Measurements from ENCODE around the gene ZBTB16.

The ZBTB16 gene

DNA sequence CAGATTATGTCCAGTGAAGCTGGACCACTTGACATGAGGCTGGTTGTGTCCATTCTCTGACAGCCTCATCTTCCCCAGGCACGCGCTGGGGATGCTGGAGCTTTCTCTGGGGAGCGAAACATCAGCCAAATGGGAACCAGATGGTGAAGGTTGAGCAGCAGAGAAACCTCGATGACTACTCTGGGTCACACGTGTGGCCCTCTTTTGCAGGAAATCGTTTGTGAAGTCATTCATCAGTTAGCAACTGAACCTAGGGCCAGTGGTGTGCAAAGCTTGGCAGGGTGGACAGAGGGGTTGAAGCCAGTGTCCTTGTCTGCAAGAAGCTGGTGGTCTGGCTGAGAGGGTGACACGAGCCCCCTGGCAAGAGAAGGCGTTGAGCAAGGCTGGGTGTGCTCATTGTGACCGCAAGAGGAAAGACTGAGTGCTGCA is 109.8 kb downstream of the ZBTB16 start:
- Histone ChIP-seq H3K9me3 (ENCODE audit: severe bottlenecking) (no peaks in the 10 kb centered on the region), H3K27me3 (ENCODE audit: insufficient read depth, poor library complexity, severe bottlenecking) (no peaks in the 10 kb centered on the region), H3K4me3 (ENCODE audit: severe bottlenecking) (no peak overlapping the region), H3K36me3 (ENCODE audit: low read depth) (no peaks in the 10 kb centered on the region), H3K27ac (ENCODE audit: poor library complexity, severe bottlenecking) (no peak overlapping the region), H3K4me1 (ENCODE audit: insufficient read depth, poor library complexity, severe bottlenecking) (peaks cover 38% of the 10 kb centered on the region)
- DNase-seq (ENCODE audit: low spot score) = no peak
- TF ChIP-seq, protein P1, sequence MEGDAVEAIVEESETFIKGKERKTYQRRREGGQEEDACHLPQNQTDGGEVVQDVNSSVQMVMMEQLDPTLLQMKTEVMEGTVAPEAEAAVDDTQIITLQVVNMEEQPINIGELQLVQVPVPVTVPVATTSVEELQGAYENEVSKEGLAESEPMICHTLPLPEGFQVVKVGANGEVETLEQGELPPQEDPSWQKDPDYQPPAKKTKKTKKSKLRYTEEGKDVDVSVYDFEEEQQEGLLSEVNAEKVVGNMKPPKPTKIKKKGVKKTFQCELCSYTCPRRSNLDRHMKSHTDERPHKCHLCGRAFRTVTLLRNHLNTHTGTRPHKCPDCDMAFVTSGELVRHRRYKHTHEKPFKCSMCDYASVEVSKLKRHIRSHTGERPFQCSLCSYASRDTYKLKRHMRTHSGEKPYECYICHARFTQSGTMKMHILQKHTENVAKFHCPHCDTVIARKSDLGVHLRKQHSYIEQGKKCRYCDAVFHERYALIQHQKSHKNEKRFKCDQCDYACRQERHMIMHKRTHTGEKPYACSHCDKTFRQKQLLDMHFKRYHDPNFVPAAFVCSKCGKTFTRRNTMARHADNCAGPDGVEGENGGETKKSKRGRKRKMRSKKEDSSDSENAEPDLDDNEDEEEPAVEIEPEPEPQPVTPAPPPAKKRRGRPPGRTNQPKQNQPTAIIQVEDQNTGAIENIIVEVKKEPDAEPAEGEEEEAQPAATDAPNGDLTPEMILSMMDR (IDR thresholded peaks at IDR 0.05; ENCODE audit: poor library complexity, severe bottlenecking) = no peak
- ATAC-seq (ENCODE audit: low read depth) = no peak

- Histone ChIP-seq H3K27ac (ENCODE audit: poor library complexity, severe bottlenecking) (no peak overlapping the region), H3K9me3 (ENCODE audit: severe bottlenecking) (no peaks in the 10 kb centered on the region), H3K27me3 (ENCODE audit: insufficient read depth, poor library complexity, severe bottlenecking) (no peaks in the 10 kb centered on the region), H3K4me3 (ENCODE audit: severe bottlenecking) (no peak overlapping the region), H3K36me3 (ENCODE audit: low read depth) (no peaks in the 10 kb centered on the region), H3K4me1 (ENCODE audit: insufficient read depth, poor library complexity, severe bottlenecking) (peaks cover 34% of the 10 kb centered on the region)
- DNase-seq (ENCODE audit: low spot score) (no peak), ATAC-seq (ENCODE audit: low read depth) (no peak)
- TF ChIP-seq, protein P1 (IDR thresholded peaks at IDR 0.05; ENCODE audit: poor library complexity, severe bottlenecking) = no peak
These were observed 110.3 kb downstream of the ZBTB16 start for GRCh38 chr11:114169821-114170220.

DNA sequence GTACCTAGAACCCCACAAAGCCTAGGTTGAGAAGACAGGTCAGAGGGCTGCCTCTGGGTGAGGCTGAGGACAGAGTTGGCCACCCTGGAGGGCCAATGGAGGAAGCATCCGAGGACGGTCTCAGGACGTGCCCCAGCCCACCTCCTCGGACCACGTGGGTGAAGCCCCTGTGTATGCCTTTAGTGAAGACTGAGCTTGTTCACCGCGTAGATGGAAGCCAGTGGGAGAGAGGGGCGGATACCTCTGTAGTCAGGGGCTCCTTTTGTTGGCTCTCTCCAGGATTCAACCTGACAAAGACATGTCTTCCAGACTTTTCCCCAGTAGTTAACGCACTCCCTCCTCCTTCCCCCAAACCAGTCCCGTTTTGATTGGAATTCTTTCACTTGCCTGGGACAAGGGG is 110.7 kb downstream of the ZBTB16 start:
- Histone ChIP-seq H3K4me1 (ENCODE audit: insufficient read depth, poor library complexity, severe bottlenecking) (peaks cover 29% of the 10 kb centered on the region), H3K27me3 (ENCODE audit: insufficient read depth, poor library complexity, severe bottlenecking) (no peaks in the 10 kb centered on the region), H3K9me3 (ENCODE audit: severe bottlenecking) (no peaks in the 10 kb centered on the region), H3K36me3 (ENCODE audit: low read depth) (no peaks in the 10 kb centered on the region), H3K4me3 (ENCODE audit: severe bottlenecking) (no peak overlapping the region), H3K27ac (ENCODE audit: poor library complexity, severe bottlenecking) (no peak overlapping the region)
- TF ChIP-seq, protein P1 (IDR thresholded peaks at IDR 0.05; ENCODE audit: poor library complexity, severe bottlenecking) = no peak
- no peak for ATAC-seq (ENCODE audit: low read depth)
- no peak for DNase-seq (ENCODE audit: low spot score)

- DNase-seq (ENCODE audit: low spot score) (no peak), ATAC-seq (ENCODE audit: low read depth) (no peak)
- H3K4me1 ChIP-seq (ENCODE audit: insufficient read depth, poor library complexity, severe bottlenecking) = peaks cover 17% of the 10 kb centered on the region
- no peak overlapping the region for H3K27ac ChIP-seq (ENCODE audit: poor library complexity, severe bottlenecking)
- no peaks in the 10 kb centered on the region for H3K27me3 ChIP-seq (ENCODE audit: insufficient read depth, poor library complexity, severe bottlenecking)
- H3K4me3 ChIP-seq (ENCODE audit: severe bottlenecking) = no peak overlapping the region
- no peaks in the 10 kb centered on the region for H3K9me3 ChIP-seq (ENCODE audit: severe bottlenecking)
- TF ChIP-seq, protein P1 (IDR thresholded peaks at IDR 0.05; ENCODE audit: poor library complexity, severe bottlenecking) = no peak
- no peaks in the 10 kb centered on the region for H3K36me3 ChIP-seq (ENCODE audit: low read depth)
These were observed 111.9 kb downstream of the ZBTB16 start for GRCh38 chr11:114171257-114172054.
